HG03469 (cell line): ENCODE results near the gene SLC25A28.

Experiments used
- ATAC-seq: cut with Tn5 transposase; IDR thresholded peaks from one replicate; pipeline ENCODE4 v1.9.1; 2021; ENCODE audit warnings: mild to moderate bottlenecking, moderate library complexity, moderate number of reproducible peaks; ENCODE audit not compliant: unreplicated experiment

SLC25A28 gene

GRCh38 chr10:99593312-99593711, 26.9 kb downstream of the SLC25A28 start:
- no peak for ATAC-seq

- no peak for ATAC-seq
Observed at GRCh38 chr10:99590799-99591198, 29.4 kb downstream of the SLC25A28 start.

GRCh38 chr10:99583687-99584086, 36.6 kb downstream of the SLC25A28 start:
- no peak for ATAC-seq

- no peak for ATAC-seq
Observed at GRCh38 chr10:99582255-99582770, 37.9 kb downstream of the SLC25A28 start.

GRCh38 chr10:99579971-99580370, 40.3 kb downstream of the SLC25A28 start:
- ATAC-seq = no peak

- no peak for ATAC-seq
Observed at GRCh38 chr10:99573790-99574189, 46.4 kb downstream of the SLC25A28 start.

- ATAC-seq = no peak
Observed at GRCh38 chr10:99571816-99572215, 48.4 kb downstream of the SLC25A28 start.

- ATAC-seq = no peak
Observed at GRCh38 chr10:99569961-99570360, 50.3 kb downstream of the SLC25A28 start.

GRCh38 chr10:99569253-99569939, 50.8 kb downstream of the SLC25A28 start:
- ATAC-seq = no peak

GRCh38 chr10:99565166-99565565, 55.1 kb downstream of the SLC25A28 start:
- no peak for ATAC-seq

GRCh38 chr10:99564361-99564760, 55.9 kb downstream of the SLC25A28 start:
- ATAC-seq = no peak

GRCh38 chr10:99562631-99563030, 57.6 kb downstream of the SLC25A28 start:
- ATAC-seq = no peak
